ELF-1 (cell line): Measurements from ENCODE around the gene MYZAP.
A peak's percentile ranks its signal among the peaks of the same experiment; 100 is the strongest.
"Not testable (repeated sequence)": the region's sequence is repeated elsewhere in the genome, so short reads cannot be mapped to it uniquely, and the experiment has no call there.

Experiments used
- DNase-seq: peaks from one replicate; pipeline ENCODE4 v3.0.0-alpha.2; 2016; ENCODE audit warnings: low read depth, low spot score

Gene MYZAP

GRCh38 chr15:57592836-57593420 is 1.2 kb downstream of the MYZAP start:
- no peak for DNase-seq

GRCh38 chr15:57594479-57594878 is 2.8 kb downstream of the MYZAP start:
- DNase-seq = no peak

- DNase-seq = no peak
These were observed 3.5 kb downstream of the MYZAP start for GRCh38 chr15:57595011-57595866.

- no peak for DNase-seq
These were observed 4.7 kb downstream of the MYZAP start for GRCh38 chr15:57596301-57596855.

GRCh38 chr15:57596978-57597377 is 5.3 kb downstream of the MYZAP start:
- DNase-seq = no peak

GRCh38 chr15:57597431-57597830 is 5.7 kb downstream of the MYZAP start:
- no peak for DNase-seq

- DNase-seq = no peak
These were observed 6.6 kb downstream of the MYZAP start for GRCh38 chr15:57598346-57598745.

GRCh38 chr15:57599296-57599810 is 7.6 kb downstream of the MYZAP start:
- DNase-seq = peak; percentile 59

GRCh38 chr15:57600197-57600596 is 8.5 kb downstream of the MYZAP start:
- no peak for DNase-seq

GRCh38 chr15:57604507-57604906 is 12.8 kb downstream of the MYZAP start:
- no peak for DNase-seq

- no peak for DNase-seq
These were observed 13.8 kb downstream of the MYZAP start for GRCh38 chr15:57605491-57605890.

GRCh38 chr15:57606048-57606447 is 14.3 kb downstream of the MYZAP start:
- DNase-seq = no peak

- DNase-seq = no peak
These were observed 15.1 kb downstream of the MYZAP start for GRCh38 chr15:57606816-57607215.

- DNase-seq = no peak
These were observed 15.9 kb downstream of the MYZAP start for GRCh38 chr15:57607570-57608000.

- DNase-seq = no peak
These were observed 18.3 kb downstream of the MYZAP start for GRCh38 chr15:57609805-57610529.

GRCh38 chr15:57611123-57611522 is 19.4 kb downstream of the MYZAP start:
- no peak for DNase-seq

- DNase-seq = no peak
These were observed 20.2 kb downstream of the MYZAP start for GRCh38 chr15:57611938-57612337.

- no peak for DNase-seq
These were observed 22.5 kb downstream of the MYZAP start for GRCh38 chr15:57614241-57614640.

- not testable (repeated sequence) for DNase-seq
These were observed 24.3 kb downstream of the MYZAP start for GRCh38 chr15:57615951-57616496.

- no peak for DNase-seq
These were observed 26.6 kb downstream of the MYZAP start for GRCh38 chr15:57618325-57618724.

GRCh38 chr15:57619746-57620145 is 28.0 kb downstream of the MYZAP start:
- DNase-seq = no peak

GRCh38 chr15:57624730-57625129 is 33.0 kb downstream of the MYZAP start:
- no peak for DNase-seq
